CD8-positive, alpha-beta memory T cell (primary cell): ENCODE measurements around the gene IGFBP2. TPM values are rescaled to one million over a fixed set of nuclear protein-coding genes. Genes with fewer than 3 reads are reported as not detected.
A peak's percentile ranks its signal among the peaks of the same experiment; 100 is the strongest.
"Not testable (repeated sequence)": the region's sequence is repeated elsewhere in the genome, so short reads cannot be mapped to it uniquely, and the experiment has no call there.

Experiments used
- CTCF ChIA-PET: fragments of 350-600 bp; sonication (Branson Sonifier 250); formaldehyde crosslinking; loops from one replicate; lab custom pipeline; 2021; ENCODE audit warnings: antibody characterized with exemption; lab: Charles Lee
- POLR2A ChIA-PET: fragments of 350-600 bp; sonication (Branson Sonifier 250); formaldehyde crosslinking; loops from one replicate; lab custom pipeline; 2021; ENCODE audit warnings: antibody characterized with exemption; lab: Charles Lee
- DNase-seq, 5 donors: peaks; one replicate each; pipeline versions ENCODE4 v3.0.0 to v3.0.0-alpha.2; 2020 to 2022; ENCODE audit warnings: mixed read lengths in 1 of 5
- H3K27ac ChIP-seq: one replicate; pipeline ENCODE4 v1.7.0; 2013; ENCODE audit warnings: low read depth, mild to moderate bottlenecking, low read length, moderate library complexity
- H3K27me3 ChIP-seq: 2 replicates; pipeline ENCODE4 v1.7.0; 2013; ENCODE audit warnings: low read length, mild to moderate bottlenecking; ENCODE audit not compliant: insufficient read depth, poor library complexity, severe bottlenecking
- H3K36me3 ChIP-seq: 2 replicates; pipeline ENCODE4 v1.7.0; 2013; ENCODE audit warnings: mild to moderate bottlenecking, low read length, moderate library complexity; ENCODE audit not compliant: insufficient read depth
- H3K4me1 ChIP-seq: 2 replicates; pipeline ENCODE4 v1.7.0; 2013; ENCODE audit warnings: mild to moderate bottlenecking, low read length, moderate library complexity; ENCODE audit not compliant: insufficient read depth
- H3K4me3 ChIP-seq: 2 replicates; pipeline ENCODE4 v1.7.0; 2013; ENCODE audit warnings: mild to moderate bottlenecking, low read length
- H3K9me3 ChIP-seq: 2 replicates; pipeline ENCODE4 v1.7.0; 2013; ENCODE audit warnings: mild to moderate bottlenecking, low read length
- H3K27ac Mint-ChIP-seq, 8 donors: one replicate each; pipeline ENCODE4 v1.8.0; 2020 to 2021; ENCODE audit warnings: mixed read lengths in 8 of 8, mild to moderate bottlenecking in 6 of 8, inconsistent platforms in 3 of 8, moderate library complexity in 3 of 8
- H3K27me3 Mint-ChIP-seq, 2 donors: one replicate each; pipeline ENCODE4 v1.8.0; 2020 to 2021; ENCODE audit warnings: mixed read lengths in 2 of 2, mild to moderate bottlenecking in 1 of 2, moderate library complexity in 1 of 2
- H3K36me3 Mint-ChIP-seq, 3 donors: one replicate each; pipeline ENCODE4 v1.8.0; 2020 to 2021; ENCODE audit warnings: mixed read lengths in 3 of 3, inconsistent platforms in 1 of 3, mild to moderate bottlenecking in 1 of 3
- H3K4me1 Mint-ChIP-seq, 3 donors: one replicate each; pipeline ENCODE4 v1.8.0; 2020 to 2021; ENCODE audit warnings: mixed read lengths in 3 of 3, inconsistent platforms in 1 of 3, mild to moderate bottlenecking in 1 of 3
- H3K4me3 Mint-ChIP-seq, 7 donors: one replicate each; pipeline ENCODE4 v1.8.0; 2020 to 2021; ENCODE audit warnings: mixed read lengths in 7 of 7, mild to moderate bottlenecking in 6 of 7, moderate library complexity in 4 of 7, inconsistent platforms in 2 of 7
- H3K9me3 Mint-ChIP-seq, 5 donors: one replicate each; pipeline ENCODE4 v1.8.0; 2020 to 2022; ENCODE audit warnings: mixed read lengths in 5 of 5, mild to moderate bottlenecking in 3 of 5, moderate library complexity in 2 of 5, inconsistent platforms in 1 of 5
- polyA plus RNA-seq: library from polyadenylated mRNA; unstranded; fragments of 300-500 nt; fragmentation: Illumina TruSeq; gene quantifications from one replicate; pipeline ENCODE4 v1.2.3, GENCODE V29; 2021
- total RNA-seq, 2 experiments: library from RNA; stranded (reverse); gene quantifications; one replicate each; pipeline ENCODE4 v1.2.3, GENCODE V29; 2021

IGFBP2 gene
- total and polyA plus RNA-seq, 3 experiments from 2014 or later = 0.84 to 1.2 (median 1.1) TPM

GRCh38 chr2:216594081-216594480 lies 39.1 kb upstream of the IGFBP2 start:
- no peak overlapping the region for H3K4me3 Mint-ChIP-seq
- DNase-seq = no peak
- no peak overlapping the region for H3K27ac Mint-ChIP-seq
- CTCF ChIA-PET = no interaction called here
- H3K4me1 ChIP-seq = no peaks in the 10 kb centered on the region
- H3K36me3 Mint-ChIP-seq = no peaks in the 10 kb centered on the region
- H3K27ac ChIP-seq = no peak overlapping the region
- no peaks in the 10 kb centered on the region for H3K4me1 Mint-ChIP-seq
- POLR2A ChIA-PET = no interaction called here
- H3K27me3 Mint-ChIP-seq = peaks cover 11 to 37% of the 10 kb centered on the region in 2 donors
- no peak overlapping the region for H3K4me3 ChIP-seq
- H3K36me3 ChIP-seq = no peaks in the 10 kb centered on the region
- no peaks in the 10 kb centered on the region for H3K9me3 Mint-ChIP-seq
- H3K27me3 ChIP-seq = no peaks in the 10 kb centered on the region
- H3K9me3 ChIP-seq = no peaks in the 10 kb centered on the region

GRCh38 chr2:216596236-216596979 lies 36.8 kb upstream of the IGFBP2 start:
- no peak overlapping the region for H3K27ac Mint-ChIP-seq
- H3K36me3 Mint-ChIP-seq = no peaks in the 10 kb centered on the region
- no peaks in the 10 kb centered on the region for H3K9me3 Mint-ChIP-seq
- Histone ChIP-seq H3K4me1 (no peaks in the 10 kb centered on the region), H3K4me3 (no peak overlapping the region), H3K27ac (no peak overlapping the region), H3K36me3 (no peaks in the 10 kb centered on the region), H3K27me3 (no peaks in the 10 kb centered on the region), H3K9me3 (no peaks in the 10 kb centered on the region)
- no peak overlapping the region for H3K4me3 Mint-ChIP-seq
- no peaks in the 10 kb centered on the region for H3K4me1 Mint-ChIP-seq
- ChIA-PET CTCF (no interaction called here), POLR2A (no interaction called here)
- H3K27me3 Mint-ChIP-seq = peaks cover 13 to 34% of the 10 kb centered on the region in 2 donors
- DNase-seq = no peak

DNA sequence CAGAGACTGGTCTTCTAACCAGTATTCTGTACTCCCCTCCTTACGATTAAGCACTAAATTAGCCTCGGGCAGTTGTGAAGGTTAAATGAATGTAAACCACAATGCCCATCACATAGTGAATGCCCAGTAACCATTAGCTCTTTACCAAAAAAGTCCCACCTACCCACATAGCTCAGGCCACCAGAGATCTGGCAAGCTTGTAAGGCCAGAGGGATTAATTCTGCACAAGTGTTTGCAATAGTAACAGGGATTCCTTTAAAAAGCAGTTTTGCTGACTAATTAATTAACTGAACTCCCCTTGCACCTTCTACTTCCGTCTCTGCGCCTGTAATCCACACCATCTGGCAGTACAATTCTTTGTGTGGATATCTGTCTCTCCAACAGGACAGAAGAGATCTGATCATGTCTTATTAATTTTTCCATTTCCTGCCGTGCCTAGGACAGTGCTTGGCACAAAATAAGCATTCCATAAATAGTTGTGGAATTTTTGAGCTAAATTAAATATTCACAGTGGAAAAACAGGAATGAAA lies 36.2 kb upstream of the IGFBP2 start:
- no peaks in the 10 kb centered on the region for H3K27me3 ChIP-seq
- no peaks in the 10 kb centered on the region for H3K4me1 Mint-ChIP-seq
- no peak for DNase-seq
- H3K9me3 ChIP-seq = no peaks in the 10 kb centered on the region
- ChIA-PET CTCF (no interaction called here), POLR2A (no interaction called here)
- no peaks in the 10 kb centered on the region for H3K9me3 Mint-ChIP-seq
- H3K27ac ChIP-seq = no peak overlapping the region
- H3K4me3 ChIP-seq = no peak overlapping the region
- peaks cover 16 to 34% of the 10 kb centered on the region in 2 donors for H3K27me3 Mint-ChIP-seq
- H3K36me3 ChIP-seq = no peaks in the 10 kb centered on the region
- H3K36me3 Mint-ChIP-seq = no peaks in the 10 kb centered on the region
- H3K4me3 Mint-ChIP-seq = no peak overlapping the region
- H3K4me1 ChIP-seq = no peaks in the 10 kb centered on the region
- no peak overlapping the region for H3K27ac Mint-ChIP-seq

DNA sequence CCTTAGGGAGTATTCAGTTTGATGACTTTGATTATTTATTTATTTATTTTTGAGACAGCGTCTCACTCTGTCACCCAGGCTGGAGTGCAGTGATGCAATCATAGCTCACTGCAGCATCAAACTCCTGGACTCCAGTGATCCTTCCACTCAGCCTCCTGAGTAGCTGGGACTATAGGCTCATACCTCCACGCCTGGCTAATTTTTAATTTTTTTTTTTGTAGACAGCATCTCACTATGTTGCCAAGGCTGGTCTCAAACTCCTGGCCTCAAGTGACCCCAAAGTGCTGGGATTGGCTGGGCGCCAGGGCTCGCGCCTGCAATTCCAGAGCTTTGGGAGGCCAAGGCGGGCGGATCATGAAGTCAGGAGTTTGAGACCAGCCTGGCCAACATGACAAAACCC lies 35.4 kb upstream of the IGFBP2 start:
- H3K4me1 ChIP-seq, H3K4me1 Mint-ChIP-seq, H3K27ac ChIP-seq, H3K27ac Mint-ChIP-seq, H3K27me3 ChIP-seq, H3K9me3 ChIP-seq, DNase-seq, H3K36me3 Mint-ChIP-seq, POLR2A ChIA-PET, H3K9me3 Mint-ChIP-seq, H3K4me3 Mint-ChIP-seq, CTCF ChIA-PET, H3K36me3 ChIP-seq, H3K4me3 ChIP-seq: not testable (repeated sequence)
- H3K27me3 Mint-ChIP-seq = peaks cover 18 to 36% of the 10 kb centered on the region in 2 donors

GRCh38 chr2:216601632-216602409 lies 31.4 kb upstream of the IGFBP2 start:
- Mint-ChIP-seq H3K27ac (no peak overlapping the region), H3K4me1 (peaks cover 4 to 6% (median 6%) of the 10 kb centered on the region in 3 donors), H3K27me3 (peaks cover 11 to 31% of the 10 kb centered on the region in 2 donors), H3K9me3 (no peaks in the 10 kb centered on the region), H3K36me3 (no peaks in the 10 kb centered on the region), H3K4me3 (no peak overlapping the region)
- CTCF ChIA-PET = no interaction called here
- no peak overlapping the region for H3K4me3 ChIP-seq
- POLR2A ChIA-PET = no interaction called here
- no peak for DNase-seq
- H3K9me3 ChIP-seq = no peaks in the 10 kb centered on the region
- no peaks in the 10 kb centered on the region for H3K27me3 ChIP-seq
- H3K27ac ChIP-seq = no peak overlapping the region
- no peaks in the 10 kb centered on the region for H3K36me3 ChIP-seq
- peaks cover 5% of the 10 kb centered on the region for H3K4me1 ChIP-seq

- POLR2A ChIA-PET = no interaction called here
- Histone ChIP-seq H3K9me3 (no peaks in the 10 kb centered on the region), H3K27ac (no peak overlapping the region), H3K4me3 (no peak overlapping the region), H3K27me3 (no peaks in the 10 kb centered on the region), H3K4me1 (peaks cover 9% of the 10 kb centered on the region), H3K36me3 (no peaks in the 10 kb centered on the region)
- no peak for DNase-seq
- CTCF ChIA-PET = no interaction called here
- Mint-ChIP-seq H3K4me1 (peaks cover 8 to 15% (median 10%) of the 10 kb centered on the region in 3 donors), H3K9me3 (no peaks in the 10 kb centered on the region), H3K4me3 (no peak overlapping the region), H3K27me3 (peaks cover 13 to 37% of the 10 kb centered on the region in 2 donors), H3K27ac (peak overlapping the region in 3 of 8 donors; percentile 21 to 59 (median 42)), H3K36me3 (no peaks in the 10 kb centered on the region)
These were observed 30.0 kb upstream of the IGFBP2 start for GRCh38 chr2:216603010-216603883.

GRCh38 chr2:216603884-216604245 lies 29.4 kb upstream of the IGFBP2 start:
- H3K9me3 Mint-ChIP-seq = no peaks in the 10 kb centered on the region
- peak overlapping the region in 1 of 8 donors; percentile 48 for H3K27ac Mint-ChIP-seq
- H3K4me1 ChIP-seq = peaks cover 9% of the 10 kb centered on the region
- peaks cover 13 to 37% of the 10 kb centered on the region in 2 donors for H3K27me3 Mint-ChIP-seq
- no peaks in the 10 kb centered on the region for H3K27me3 ChIP-seq
- POLR2A ChIA-PET = no interaction called here
- no peak overlapping the region for H3K4me3 Mint-ChIP-seq
- no peaks in the 10 kb centered on the region for H3K9me3 ChIP-seq
- DNase-seq = no peak
- H3K36me3 Mint-ChIP-seq = no peaks in the 10 kb centered on the region
- no peak overlapping the region for H3K4me3 ChIP-seq
- H3K4me1 Mint-ChIP-seq = peaks cover 8 to 15% (median 10%) of the 10 kb centered on the region in 3 donors
- H3K36me3 ChIP-seq = no peaks in the 10 kb centered on the region
- CTCF ChIA-PET = no interaction called here
- no peak overlapping the region for H3K27ac ChIP-seq
